CD4-positive, alpha-beta T cell treated with Interleukin-17A for 1 hour (primary cell): Measurements from ENCODE around the gene LYZL2.
"Not testable (repeated sequence)": the region's sequence is repeated elsewhere in the genome, so short reads cannot be mapped to it uniquely, and the experiment has no call there.

Experiments
- DNase-seq: peaks from one replicate; pipeline ENCODE4 v3.0.0-alpha.2; 2020

Gene LYZL2

GRCh38 chr10:30637881-30638467, 8.4 kb upstream of the LYZL2 start:
- no peak for DNase-seq

- DNase-seq = no peak
Observed at GRCh38 chr10:30631188-30631587, 1.6 kb upstream of the LYZL2 start.

- no peak for DNase-seq
Observed at GRCh38 chr10:30630571-30630970, 1.0 kb upstream of the LYZL2 start.

- not testable (repeated sequence) for DNase-seq
Observed at GRCh38 chr10:30628576-30628975, 977 bp downstream of the LYZL2 start.

- DNase-seq = not testable (repeated sequence)
Observed at GRCh38 chr10:30626837-30627236, 2.7 kb downstream of the LYZL2 start.

GRCh38 chr10:30626196-30626595, 3.4 kb downstream of the LYZL2 start:
- not testable (repeated sequence) for DNase-seq

GRCh38 chr10:30625080-30625479, 4.5 kb downstream of the LYZL2 start:
- DNase-seq = no peak

- DNase-seq = no peak
Observed at GRCh38 chr10:30619966-30620365, 9.6 kb downstream of the LYZL2 start.

GRCh38 chr10:30617070-30617469, 12.5 kb downstream of the LYZL2 start:
- DNase-seq = no peak

- not testable (repeated sequence) for DNase-seq
Observed at GRCh38 chr10:30611041-30611440, 18.5 kb downstream of the LYZL2 start.

GRCh38 chr10:30607814-30608213, 21.7 kb downstream of the LYZL2 start:
- DNase-seq = no peak

GRCh38 chr10:30606313-30606712, 23.2 kb downstream of the LYZL2 start:
- no peak for DNase-seq

GRCh38 chr10:30605341-30606121, 24.0 kb downstream of the LYZL2 start:
- DNase-seq = not testable (repeated sequence)

GRCh38 chr10:30603589-30603988, 26.0 kb downstream of the LYZL2 start:
- no peak for DNase-seq

- DNase-seq = no peak
Observed at GRCh38 chr10:30602747-30603146, 26.8 kb downstream of the LYZL2 start.

- DNase-seq = peak; percentile 10
Observed at GRCh38 chr10:30600005-30600404, 29.5 kb downstream of the LYZL2 start.

- no peak for DNase-seq
Observed at GRCh38 chr10:30598105-30598776, 31.3 kb downstream of the LYZL2 start.

GRCh38 chr10:30597433-30597824, 32.1 kb downstream of the LYZL2 start:
- not testable (repeated sequence) for DNase-seq

- not testable (repeated sequence) for DNase-seq
Observed at GRCh38 chr10:30596493-30597432, 32.8 kb downstream of the LYZL2 start.

GRCh38 chr10:30596013-30596412, 33.5 kb downstream of the LYZL2 start:
- no peak for DNase-seq

- DNase-seq = no peak
Observed at GRCh38 chr10:30594077-30594476, 35.5 kb downstream of the LYZL2 start.

- DNase-seq = not testable (repeated sequence)
Observed at GRCh38 chr10:30592770-30593169, 36.8 kb downstream of the LYZL2 start.

GRCh38 chr10:30591249-30591670, 38.3 kb downstream of the LYZL2 start:
- DNase-seq = peak; percentile 71
